ENCODE results near the gene PPIP5K1.

PPIP5K1 gene

DNA sequence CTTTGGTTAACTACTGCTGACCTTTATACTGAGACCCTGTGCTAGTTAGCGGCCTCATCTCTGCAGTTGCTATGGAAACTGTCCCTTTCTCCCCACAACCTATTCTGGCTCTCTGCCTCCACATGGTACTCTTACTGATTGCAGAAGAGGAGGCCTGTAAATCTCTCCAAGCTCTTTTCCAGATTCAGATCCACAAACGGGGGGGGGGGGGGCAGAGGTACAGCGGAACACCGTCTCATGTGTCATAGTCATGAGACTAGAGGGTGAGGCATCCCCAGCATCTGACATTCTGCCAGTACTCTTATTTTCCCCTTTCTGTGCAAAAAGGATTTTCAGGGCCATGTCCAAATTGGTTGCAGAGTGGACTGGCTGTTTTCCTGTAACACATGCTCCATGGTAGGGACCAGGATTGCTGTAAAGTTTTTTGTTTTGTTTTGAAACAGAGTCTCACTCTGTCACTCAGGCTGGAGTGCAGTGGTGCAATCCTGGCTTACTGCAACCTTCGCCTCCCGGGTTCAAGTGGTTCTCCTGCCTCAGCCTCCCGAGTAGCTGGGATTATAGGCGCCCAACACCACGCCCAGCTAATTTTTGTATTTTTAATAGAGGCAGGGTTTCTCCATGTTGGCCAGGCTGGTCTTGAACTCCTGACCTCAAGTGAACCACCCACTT lies 80.9 kb downstream of the PPIP5K1 start:
- Histone ChIP-seq H3K4me1 (ENCODE audit: insufficient read depth, low read length) (peaks cover 10% of the 10 kb centered on the region), H3K27ac (ENCODE audit: low read depth, low read length) (no peak overlapping the region), H3K9ac (ENCODE audit: low read depth, low read length) (no peak overlapping the region), H3K27me3 (ENCODE audit: insufficient read depth, low read length) (peaks cover 19% of the 10 kb centered on the region), H3K9me3 (ENCODE audit: insufficient read depth, low read depth, low read length) (no peaks in the 10 kb centered on the region), H3K4me3 (ENCODE audit: low read length) (no peak overlapping the region), H3K36me3 (ENCODE audit: insufficient read depth, low read length) (no peaks in the 10 kb centered on the region)
- WGBS, result 89% methylated on average over 8 of the region's 9 CpGs

DNA sequence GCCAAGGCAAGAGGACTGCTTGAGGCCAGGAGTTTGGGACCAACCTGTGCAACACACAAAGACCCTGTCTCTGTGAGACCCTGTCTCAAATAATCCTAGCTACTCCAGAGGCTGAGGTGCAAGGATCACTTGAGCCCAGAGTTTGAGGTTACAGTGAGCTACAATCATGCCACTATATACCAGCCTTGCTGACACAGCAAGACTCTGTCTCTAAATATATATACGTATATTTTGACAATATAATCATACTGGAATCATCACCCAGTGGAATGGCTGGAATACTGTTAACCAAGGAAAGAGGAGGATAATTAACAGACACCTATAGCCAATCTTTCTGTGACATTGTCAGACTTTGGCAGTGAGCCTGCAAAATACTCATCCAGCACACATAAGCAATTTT lies 81.6 kb downstream of the PPIP5K1 start:
- H3K9me3 ChIP-seq (ENCODE audit: insufficient read depth, low read depth, low read length), result no peaks in the 10 kb centered on the region
- WGBS, result no CpG with 5 or more reads among the region's 1 CpG
- no peak overlapping the region for H3K9ac ChIP-seq (ENCODE audit: low read depth, low read length)
- peaks cover 8% of the 10 kb centered on the region; the same call in 1 of the 2 replicates for H3K4me1 ChIP-seq (ENCODE audit: insufficient read depth, low read length)
- no peak overlapping the region for H3K4me3 ChIP-seq (ENCODE audit: low read length)
- H3K27ac ChIP-seq (ENCODE audit: low read depth, low read length), result no peak overlapping the region
- no peaks in the 10 kb centered on the region for H3K36me3 ChIP-seq (ENCODE audit: insufficient read depth, low read length)
- H3K27me3 ChIP-seq (ENCODE audit: insufficient read depth, low read length), result peaks cover 19% of the 10 kb centered on the region

DNA sequence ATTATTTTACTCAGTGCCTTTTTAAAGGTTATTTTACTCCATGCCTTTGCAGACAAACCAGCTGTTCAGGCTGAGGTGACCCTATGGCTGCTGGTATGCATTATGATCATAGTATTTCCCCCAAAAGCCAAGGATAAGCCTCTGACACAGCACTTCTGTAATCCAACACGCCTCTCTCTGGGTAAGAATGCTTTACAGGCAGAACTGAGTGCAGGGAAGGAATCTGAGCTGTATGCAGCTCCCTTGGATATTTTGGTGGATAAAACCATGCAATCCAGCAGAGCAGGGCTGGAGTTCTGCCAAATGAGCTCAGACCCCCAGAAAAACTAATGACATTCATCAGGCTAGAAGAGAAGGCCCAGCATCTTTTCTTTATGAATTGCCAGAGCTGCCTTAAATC lies 84.3 kb downstream of the PPIP5K1 start:
- H3K4me1 ChIP-seq (ENCODE audit: insufficient read depth, low read length), result peaks cover 3% of the 10 kb centered on the region; the same call in 1 of the 2 replicates
- no peaks in the 10 kb centered on the region for H3K36me3 ChIP-seq (ENCODE audit: insufficient read depth, low read length)
- H3K4me3 ChIP-seq (ENCODE audit: low read length), result no peak overlapping the region
- no peak overlapping the region for H3K9ac ChIP-seq (ENCODE audit: low read depth, low read length)
- no peak overlapping the region for H3K27ac ChIP-seq (ENCODE audit: low read depth, low read length)
- no peaks in the 10 kb centered on the region for H3K27me3 ChIP-seq (ENCODE audit: insufficient read depth, low read length)
- WGBS, result 93% methylated on average over 1 of the region's 1 CpG
- no peaks in the 10 kb centered on the region for H3K9me3 ChIP-seq (ENCODE audit: insufficient read depth, low read depth, low read length)

DNA sequence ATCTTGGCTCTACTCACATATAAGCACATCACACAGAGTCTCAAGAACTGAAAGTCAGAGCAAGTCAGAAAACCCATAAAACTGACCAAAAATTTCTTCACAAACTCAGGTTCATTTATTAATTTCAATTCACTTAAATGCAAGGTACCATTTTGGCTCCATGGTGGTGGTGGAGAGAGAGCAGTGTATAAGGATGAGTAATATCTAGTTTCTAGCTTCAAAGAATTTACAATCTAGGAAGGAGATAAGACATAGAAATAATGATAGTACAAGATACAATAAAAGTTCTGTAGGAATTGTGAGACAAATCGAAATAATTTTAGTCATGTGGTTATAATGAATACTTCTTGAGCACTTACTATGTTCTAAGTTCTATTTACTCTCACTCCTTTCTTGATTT lies 90.4 kb downstream of the PPIP5K1 start:
- H3K9ac ChIP-seq (ENCODE audit: low read depth, low read length), result no peak overlapping the region
- H3K4me1 ChIP-seq (ENCODE audit: insufficient read depth, low read length), result no peaks in the 10 kb centered on the region
- WGBS, result no CpG with 5 or more reads among the region's 1 CpG
- H3K9me3 ChIP-seq (ENCODE audit: insufficient read depth, low read depth, low read length), result no peaks in the 10 kb centered on the region
- H3K4me3 ChIP-seq (ENCODE audit: low read length), result no peak overlapping the region
- H3K36me3 ChIP-seq (ENCODE audit: insufficient read depth, low read length), result no peaks in the 10 kb centered on the region
- no peak overlapping the region for H3K27ac ChIP-seq (ENCODE audit: low read depth, low read length)
- no peaks in the 10 kb centered on the region for H3K27me3 ChIP-seq (ENCODE audit: insufficient read depth, low read length)

DNA sequence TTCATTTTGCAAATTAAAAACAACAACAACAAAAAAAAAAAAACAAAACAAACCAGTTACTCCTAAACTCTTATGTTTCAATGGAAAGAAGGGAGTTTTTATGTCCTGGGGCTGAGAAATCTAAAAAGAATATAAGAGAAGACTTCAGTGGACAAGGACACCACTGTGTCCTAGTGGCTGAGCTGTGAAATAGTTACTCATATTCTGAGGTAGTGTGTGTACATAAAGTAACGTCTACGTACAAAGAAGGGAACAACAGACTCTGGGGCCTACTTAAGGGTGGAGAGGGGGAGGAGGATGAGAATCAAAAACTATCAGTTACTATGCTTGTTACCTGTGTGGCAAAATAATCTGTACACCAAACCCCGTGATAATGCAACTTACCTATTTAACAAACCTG lies 91.0 kb downstream of the PPIP5K1 start:
- 85% methylated on average over 2 of the region's 3 CpGs for WGBS
- Histone ChIP-seq H3K27ac (ENCODE audit: low read depth, low read length) (no peak overlapping the region), H3K9me3 (ENCODE audit: insufficient read depth, low read depth, low read length) (no peaks in the 10 kb centered on the region), H3K27me3 (ENCODE audit: insufficient read depth, low read length) (no peaks in the 10 kb centered on the region), H3K36me3 (ENCODE audit: insufficient read depth, low read length) (no peaks in the 10 kb centered on the region), H3K9ac (ENCODE audit: low read depth, low read length) (no peak overlapping the region), H3K4me1 (ENCODE audit: insufficient read depth, low read length) (peaks cover 3% of the 10 kb centered on the region; the same call in 1 of the 2 replicates), H3K4me3 (ENCODE audit: low read length) (no peak overlapping the region)

DNA sequence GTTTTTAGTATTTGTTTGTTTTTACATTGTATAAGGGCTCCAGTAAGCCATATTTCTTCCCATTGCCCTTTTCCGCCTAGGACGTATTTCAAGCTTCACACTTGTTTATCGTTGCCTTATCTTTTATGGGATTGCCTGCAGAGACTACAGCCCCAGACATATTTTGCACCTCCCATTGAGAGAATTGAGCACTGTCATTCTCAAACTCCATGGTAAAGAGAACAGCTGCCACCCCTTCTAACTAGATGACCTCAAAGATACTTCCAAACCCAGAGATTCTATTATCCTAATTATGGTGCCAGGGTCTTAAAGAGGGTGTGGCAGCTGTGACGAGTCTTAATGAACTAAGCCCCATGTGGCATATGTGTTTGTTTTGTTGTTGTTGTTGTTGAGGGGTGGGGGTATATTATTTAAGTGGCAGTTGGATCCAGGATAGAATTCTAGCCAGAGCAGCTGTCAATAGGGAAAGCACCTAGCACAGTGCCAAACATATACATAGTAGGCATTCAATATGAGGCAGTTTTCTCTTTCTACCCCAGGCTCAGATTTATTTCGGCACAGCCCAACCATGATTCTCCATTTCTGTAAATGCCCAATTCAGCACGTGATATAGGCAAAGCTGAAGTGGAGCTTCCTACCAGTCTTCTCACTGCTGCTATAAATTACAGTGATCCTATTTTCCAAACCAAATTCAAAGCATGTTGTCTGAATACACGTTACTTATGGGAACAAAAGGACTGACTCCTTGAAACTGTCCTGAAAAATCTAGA lies 96.1 kb downstream of the PPIP5K1 start:
- 79% methylated on average over 7 of the region's 7 CpGs for WGBS
- Histone ChIP-seq H3K27ac (ENCODE audit: low read depth, low read length) (peak overlapping the region; percentile 63; the same call in 1 of the 2 replicates), H3K36me3 (ENCODE audit: insufficient read depth, low read length) (peaks cover 31% of the 10 kb centered on the region), H3K4me1 (ENCODE audit: insufficient read depth, low read length) (peaks cover 17% of the 10 kb centered on the region), H3K9me3 (ENCODE audit: insufficient read depth, low read depth, low read length) (no peaks in the 10 kb centered on the region), H3K4me3 (ENCODE audit: low read length) (peak overlapping the region; percentile 83), H3K9ac (ENCODE audit: low read depth, low read length) (no peak overlapping the region), H3K27me3 (ENCODE audit: insufficient read depth, low read length) (no peaks in the 10 kb centered on the region)

DNA sequence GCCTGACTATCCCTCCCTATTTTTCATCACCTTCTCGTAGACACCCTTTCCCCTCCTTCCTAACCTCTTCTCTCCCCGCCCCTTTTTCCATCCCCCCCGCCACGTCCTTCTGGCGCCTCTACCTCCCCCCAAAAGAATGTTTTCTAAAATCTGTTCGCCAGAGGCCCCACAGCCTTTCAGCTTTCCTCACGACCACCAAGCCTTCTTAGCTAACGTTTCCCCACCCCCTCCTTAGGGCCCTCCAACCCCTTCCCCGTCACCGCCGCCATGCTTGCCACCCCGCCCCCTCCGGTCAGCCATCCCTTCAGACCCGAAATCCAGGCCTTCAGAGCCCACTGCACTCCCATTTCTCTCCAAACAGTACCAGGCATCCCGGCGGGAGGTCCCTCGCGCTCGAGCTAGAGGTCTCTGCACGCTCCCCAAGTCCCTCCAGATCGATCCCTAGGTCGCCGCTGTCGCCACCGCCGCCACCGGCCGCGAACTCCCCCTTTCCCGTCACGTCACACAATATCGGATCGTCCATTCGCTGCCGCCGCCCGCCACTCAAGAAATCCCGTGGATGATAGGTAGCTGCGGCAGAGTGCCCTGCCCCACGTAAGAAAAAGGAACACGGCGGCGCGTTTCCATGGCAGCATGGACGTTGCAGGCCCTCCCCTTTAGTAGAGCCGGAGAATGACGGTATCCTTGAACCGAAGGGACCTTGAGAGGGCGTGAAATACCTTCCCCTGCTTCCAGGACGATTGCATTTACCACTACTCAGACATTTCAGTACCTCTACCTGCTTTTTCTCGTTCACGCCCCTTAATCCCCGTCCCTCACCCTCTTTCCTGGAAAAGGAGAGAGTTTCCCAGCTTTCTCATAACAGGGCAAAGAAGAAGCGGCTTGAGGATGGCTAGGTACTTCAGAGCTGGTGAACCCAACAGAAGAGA lies 97.1 kb downstream of the PPIP5K1 start, which contains the start of gene TP53BP1:
Gene TP53BP1 (minus strand): TSS at position 484 of the 929 bp plus-strand sequence. CDS start 113 bp downstream, at position 371.
- Histone ChIP-seq H3K27ac (ENCODE audit: low read depth, low read length) (peak within 1 kb of the TSS; percentile 94; the same call in 1 of the 2 replicates), H3K27me3 (ENCODE audit: insufficient read depth, low read length) (no peaks in the 10 kb centered on the region), H3K9me3 (ENCODE audit: insufficient read depth, low read depth, low read length) (no peaks in the 10 kb centered on the region), H3K4me3 (ENCODE audit: low read length) (peak within 1 kb of the TSS; percentile 83), H3K4me1 (ENCODE audit: insufficient read depth, low read length) (peaks cover 17% of the 10 kb centered on the region), H3K36me3 (ENCODE audit: insufficient read depth, low read length) (peaks cover 41% of the 10 kb centered on the region), H3K9ac (ENCODE audit: low read depth, low read length) (peak within 1 kb of the TSS; percentile 83)
- 1% methylated on average over 54 of the region's 54 CpGs for WGBS

DNA sequence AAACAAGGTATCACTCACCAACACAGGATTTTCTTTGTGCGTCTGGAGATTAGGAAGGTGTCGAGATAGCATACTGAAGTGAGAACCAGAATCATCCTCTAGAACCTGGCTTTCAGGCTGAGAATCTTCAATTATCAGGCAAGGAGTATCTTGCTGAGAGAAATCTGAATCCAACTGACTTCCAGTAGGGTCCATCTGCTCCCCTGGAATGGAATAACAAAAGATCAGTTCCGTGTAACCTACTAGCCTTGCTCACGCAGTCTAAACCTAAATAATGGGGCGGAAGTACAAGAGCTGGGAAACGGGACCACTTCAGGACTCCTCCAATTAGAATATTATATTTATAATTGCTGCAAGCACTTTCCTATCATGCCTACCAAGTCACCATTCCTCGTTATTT lies 97.7 kb downstream of the PPIP5K1 start:
- Histone ChIP-seq H3K4me3 (ENCODE audit: low read length) (peak overlapping the region; percentile 83), H3K9ac (ENCODE audit: low read depth, low read length) (peak overlapping the region; percentile 83), H3K36me3 (ENCODE audit: insufficient read depth, low read length) (peaks cover 47% of the 10 kb centered on the region), H3K27ac (ENCODE audit: low read depth, low read length) (peak overlapping the region; percentile 94; the same call in 1 of the 2 replicates), H3K27me3 (ENCODE audit: insufficient read depth, low read length) (no peaks in the 10 kb centered on the region), H3K4me1 (ENCODE audit: insufficient read depth, low read length) (peaks cover 17% of the 10 kb centered on the region), H3K9me3 (ENCODE audit: insufficient read depth, low read depth, low read length) (no peaks in the 10 kb centered on the region)
- 5% methylated on average over 7 of the region's 7 CpGs for WGBS

DNA sequence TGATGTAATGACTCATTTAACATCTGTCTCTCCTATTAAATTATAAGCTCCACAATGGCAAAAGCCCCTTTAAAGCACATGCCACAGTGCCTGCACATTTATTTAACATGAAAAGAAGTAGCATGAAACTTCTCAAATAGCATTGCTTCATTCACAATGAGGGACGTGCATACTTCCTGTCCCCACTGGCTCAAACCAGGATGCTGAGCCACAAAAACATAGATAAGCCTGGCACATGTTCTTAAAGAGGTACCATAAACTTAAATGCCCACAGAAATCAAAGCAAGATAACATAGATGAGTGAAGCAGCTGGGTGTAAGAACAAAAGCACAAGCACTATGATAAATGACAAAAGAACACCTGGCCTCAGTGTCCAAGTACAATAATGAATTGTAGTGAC lies 100.8 kb downstream of the PPIP5K1 start:
- Histone ChIP-seq H3K4me3 (ENCODE audit: low read length) (no peak overlapping the region), H3K36me3 (ENCODE audit: insufficient read depth, low read length) (peaks cover 75% of the 10 kb centered on the region)

DNA sequence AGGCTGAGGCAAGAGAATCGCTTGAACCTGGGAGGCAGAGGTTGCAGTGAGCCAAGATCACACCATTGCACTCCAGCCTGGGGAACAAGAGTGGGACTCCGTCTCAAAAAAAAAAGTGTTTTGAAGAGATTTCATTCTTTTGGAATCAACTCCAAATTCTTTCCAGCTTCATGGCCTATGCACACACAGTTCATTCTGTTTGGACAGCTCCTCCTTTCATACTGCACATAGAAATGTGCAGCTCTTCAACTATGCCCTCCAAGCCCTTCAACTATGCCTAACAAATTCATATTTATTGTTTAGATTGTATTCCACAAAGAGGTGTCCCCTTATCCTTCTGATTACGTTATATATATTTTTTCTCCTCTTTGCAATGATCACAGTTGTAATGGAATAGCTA lies 101.2 kb downstream of the PPIP5K1 start:
- Histone ChIP-seq H3K27me3 (ENCODE audit: insufficient read depth, low read length) (no peaks in the 10 kb centered on the region), H3K4me3 (ENCODE audit: low read length) (no peak overlapping the region), H3K27ac (ENCODE audit: low read depth, low read length) (no peak overlapping the region), H3K9me3 (ENCODE audit: insufficient read depth, low read depth, low read length) (no peaks in the 10 kb centered on the region), H3K36me3 (ENCODE audit: insufficient read depth, low read length) (peaks cover 79% of the 10 kb centered on the region), H3K4me1 (ENCODE audit: insufficient read depth, low read length) (peaks cover 12% of the 10 kb centered on the region), H3K9ac (ENCODE audit: low read depth, low read length) (no peak overlapping the region)
- WGBS, result 96% methylated on average over 2 of the region's 3 CpGs

More for the DNA sequence above, 100.8 kb downstream of the PPIP5K1 start:
- Histone ChIP-seq H3K9ac (ENCODE audit: low read depth, low read length) (no peak overlapping the region), H3K27ac (ENCODE audit: low read depth, low read length) (no peak overlapping the region), H3K27me3 (ENCODE audit: insufficient read depth, low read length) (no peaks in the 10 kb centered on the region), H3K9me3 (ENCODE audit: insufficient read depth, low read depth, low read length) (no peaks in the 10 kb centered on the region), H3K4me1 (ENCODE audit: insufficient read depth, low read length) (peaks cover 16% of the 10 kb centered on the region)
- WGBS, result 97% methylated on average over 1 of the region's 1 CpG

All from HUES64 (cell line).